RWPE1 (cell line): Measurements from ENCODE around the gene FTCD.

ENCODE experiments used
- CTCF ChIA-PET: fragments of 350-600 bp; sonication (Branson Sonifier 250); formaldehyde crosslinking; extraction: SDS; loops from one replicate; lab custom pipeline; 2021; lab: Yijun Ruan, JAX
- POLR2A ChIA-PET: fragments of 400-600 bp; formaldehyde crosslinking; extraction: SDS; loops from one replicate; lab custom pipeline; 2020; ENCODE audit warnings: antibody characterized with exemption; ENCODE audit not compliant: low non-redundant PET; lab: Yijun Ruan, JAX
- DNase-seq: peaks from one replicate; pipeline ENCODE4 v3.0.0; 2012; ENCODE audit warnings: low spot score
- H3K27ac ChIP-seq: fragments of 450-650 bp; 2 replicates; pipeline ENCODE4 v1.5.1; 2017
- CTCF ChIP-seq: fragments of 450-650 bp; conservative IDR thresholded peaks from 2 replicates; pipeline ENCODE4 v1.5.1; 2017; ENCODE audit warnings: low read depth, mild to moderate bottlenecking

Gene FTCD

DNA sequence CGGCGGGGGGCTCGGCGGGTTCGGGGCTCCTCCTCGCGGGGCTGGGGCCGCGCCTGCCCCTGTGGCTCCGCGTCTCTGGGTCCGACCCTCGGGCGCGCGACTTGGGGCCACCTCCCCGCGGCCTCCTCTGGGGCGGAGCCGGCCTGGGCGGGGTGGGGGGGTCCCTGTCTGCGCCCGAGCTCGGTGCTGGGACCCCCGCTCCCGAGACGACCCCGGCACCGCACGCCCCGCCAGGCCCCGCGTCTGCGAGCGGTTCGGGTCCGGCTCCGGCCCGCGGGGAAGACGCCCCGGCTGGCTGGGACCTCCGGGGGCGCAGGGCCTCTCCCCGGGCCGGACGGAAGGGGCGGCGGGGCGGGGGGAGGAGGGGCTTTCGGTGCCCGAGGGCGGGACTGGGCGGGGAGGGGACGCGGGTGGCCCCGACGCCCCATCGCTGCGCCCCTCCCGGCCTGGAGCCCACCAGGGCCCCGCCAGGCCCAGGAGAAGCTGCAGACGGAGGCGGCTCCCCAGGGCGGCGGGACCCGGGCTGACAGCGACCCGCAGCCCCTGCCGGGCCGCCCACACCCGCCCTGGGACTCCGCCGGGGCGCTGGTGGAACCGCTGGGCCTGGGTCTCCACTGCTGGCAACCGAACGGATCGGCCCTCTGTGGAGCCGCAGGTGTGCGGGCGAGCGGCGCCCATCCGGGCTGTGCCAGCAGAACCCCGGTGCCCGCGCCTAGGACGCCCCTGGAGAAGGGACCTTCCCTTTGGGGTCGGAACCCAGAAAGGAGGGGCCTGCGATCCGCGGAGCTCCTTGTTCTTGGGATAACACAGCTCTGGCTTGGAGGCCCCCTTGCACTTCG lies 56.9 kb downstream of the FTCD start:
- no peak for TF ChIP-seq CTCF
- no peak overlapping the region for H3K27ac ChIP-seq
- DNase-seq: no peak
- CTCF ChIA-PET: no interaction called here
- POLR2A ChIA-PET: no interaction called here

DNA sequence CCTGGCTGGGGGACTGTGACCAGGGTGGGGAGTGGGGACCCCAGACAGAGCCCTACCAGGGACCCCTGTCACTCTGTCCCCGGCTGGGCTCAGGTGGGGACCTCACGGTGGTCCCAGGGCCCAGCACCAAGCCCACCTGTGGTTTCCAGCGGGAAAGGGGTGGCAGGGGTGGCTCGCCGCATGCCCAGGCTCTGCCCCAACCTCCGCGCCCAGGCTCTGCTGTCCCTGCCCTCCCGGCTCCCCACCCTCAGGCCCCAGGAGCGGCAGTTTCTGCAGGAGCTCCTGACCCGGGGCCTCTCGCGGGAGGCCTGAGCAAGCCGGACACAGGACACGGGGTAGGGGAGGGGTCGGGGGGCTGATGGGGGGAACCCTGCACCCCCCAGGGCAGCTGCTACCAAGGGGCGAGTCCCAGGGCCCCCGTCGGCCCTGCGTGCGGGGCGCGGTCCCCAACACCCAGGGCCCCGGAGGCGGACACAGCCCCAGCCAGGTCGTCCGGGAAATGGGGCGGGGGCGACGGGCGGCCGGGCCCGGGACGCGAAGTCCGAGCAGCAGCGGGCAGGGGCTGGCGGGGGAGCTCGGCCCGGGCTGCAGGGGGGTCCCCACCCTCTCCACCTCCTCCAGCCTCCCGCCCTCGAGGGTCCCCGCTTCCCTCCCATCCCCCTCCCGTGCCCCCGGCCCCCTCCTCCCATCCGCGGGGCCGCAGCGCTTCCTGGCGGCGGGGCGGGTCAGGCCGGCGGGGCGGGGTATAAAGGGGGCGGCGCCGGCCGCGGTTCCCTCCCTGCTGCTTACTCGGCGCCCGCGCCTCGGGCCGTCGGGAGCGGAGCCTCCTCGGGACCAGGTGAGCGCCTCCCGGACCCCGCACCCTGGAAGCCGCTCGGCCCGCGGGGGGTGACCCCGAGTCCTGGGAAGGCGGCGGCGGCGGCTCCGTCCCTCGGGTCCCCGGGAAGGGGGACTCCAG lies 57.8 kb downstream of the FTCD start, which contains the start of gene COL6A2:
TSS of gene COL6A2 (plus strand) at position 777 of the 958 bp plus-strand sequence.
- DNase-seq: peak; percentile 59
- TF ChIP-seq CTCF: no peak; the same call in 1 of the 2 replicates
- ChIA-PET CTCF (interaction anchor here (0.8 kb wide), 1 partner anchor 126 kb away, joined by 3 read pairs; no protein-coding TSS in a partner anchor), POLR2A (no interaction called here)
- H3K27ac ChIP-seq: no peak within 1 kb of the TSS

- POLR2A ChIA-PET: no interaction called here
- no peak overlapping the region for H3K27ac ChIP-seq
- CTCF ChIA-PET: interaction anchor here (0.5 to 0.8 kb wide), 2 partner anchors 125 to 804 kb away, joined by 3 to 8 read pairs; no protein-coding TSS in a partner anchor
- DNase-seq: no peak
- no peak for TF ChIP-seq CTCF
Measured at GRCh38 chr21:46096596-46097335, 58.6 kb downstream of the FTCD start.

DNA sequence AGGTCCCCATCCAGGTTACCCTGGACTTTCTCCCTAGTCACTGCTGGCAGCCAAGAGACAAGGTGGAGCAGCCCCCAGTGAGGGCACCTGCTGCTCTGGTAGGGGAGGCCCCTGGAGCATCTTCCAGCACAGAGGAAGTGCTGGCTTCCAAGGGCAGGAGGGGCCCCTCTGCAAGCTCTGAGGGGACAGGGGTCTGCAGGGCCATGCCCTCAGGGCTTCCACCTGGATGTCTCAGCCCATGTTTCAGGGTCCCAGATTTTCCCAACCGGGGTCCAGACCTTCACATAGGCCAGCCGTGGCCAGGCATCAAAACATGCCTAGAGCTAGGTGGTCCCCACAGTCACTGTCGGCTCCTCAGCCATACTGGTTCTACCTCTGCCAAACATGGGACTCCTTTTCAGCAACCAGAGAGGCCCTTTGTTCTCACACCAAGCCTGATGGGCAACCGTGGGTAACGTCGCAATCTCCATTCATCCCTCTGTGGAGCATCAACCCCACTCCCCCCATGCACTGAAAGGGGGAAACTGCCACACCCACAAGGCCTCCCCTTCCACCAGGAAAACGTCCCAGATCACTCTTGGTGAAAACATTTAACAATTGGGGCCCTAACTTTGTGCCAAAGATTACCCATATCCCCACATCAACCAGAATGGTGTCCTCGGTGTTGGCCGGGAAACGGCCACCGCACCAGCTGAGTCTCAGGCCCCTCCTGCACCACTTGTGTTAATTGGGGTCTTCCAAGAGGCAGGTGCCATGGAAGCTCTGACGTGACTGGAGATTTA lies 59.4 kb downstream of the FTCD start:
- no peak overlapping the region for H3K27ac ChIP-seq
- ChIA-PET POLR2A (no interaction called here), CTCF (interaction anchor here (0.5 to 1.0 kb wide), 2 partner anchors 122 to 803 kb away, joined by 3 to 8 read pairs; no protein-coding TSS in a partner anchor)
- no peak for DNase-seq
- no peak for TF ChIP-seq CTCF

DNA sequence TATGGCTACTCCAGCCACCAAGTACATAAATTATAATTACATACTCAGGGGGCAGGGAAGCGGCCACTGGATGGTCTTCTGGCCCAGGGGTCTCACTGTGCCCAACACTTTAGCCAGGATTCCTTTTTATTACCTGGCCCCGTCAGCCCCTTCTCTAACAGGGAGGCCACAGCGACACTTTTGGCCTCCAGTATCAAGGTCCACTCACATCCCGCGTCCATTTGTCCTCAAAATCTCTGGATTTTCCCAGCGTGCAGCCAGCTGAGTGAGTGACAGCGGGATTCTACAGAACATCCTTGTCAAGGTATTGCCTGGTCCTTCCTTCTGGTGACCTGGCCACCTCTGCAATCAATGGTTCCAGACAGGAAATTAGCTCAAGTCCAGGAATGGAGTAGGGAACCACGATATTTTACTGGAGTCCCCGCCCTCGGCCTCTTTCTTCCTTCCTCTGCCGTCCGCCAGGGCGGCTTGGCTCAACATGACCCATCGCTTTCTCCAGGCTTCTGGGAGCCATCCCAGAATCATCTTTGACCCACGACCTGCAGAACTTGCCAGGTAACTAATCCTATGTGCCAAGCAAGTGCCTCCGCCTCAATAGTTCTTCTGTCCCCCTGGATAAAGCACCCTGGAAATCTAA lies 60.2 kb downstream of the FTCD start:
- CTCF ChIA-PET: interaction anchor here (1.0 kb wide), 1 partner anchor 121 kb away, joined by 3 read pairs; no protein-coding TSS in a partner anchor
- POLR2A ChIA-PET: no interaction called here
- no peak overlapping the region for H3K27ac ChIP-seq
- TF ChIP-seq CTCF: no peak
- DNase-seq: no peak
